Kidney (tissue), 14 donors: ENCODE results near the gene MSI2. TPM values are rescaled to one million over a fixed set of nuclear protein-coding genes. Genes with fewer than 3 reads are reported as not detected.

Experiments used
- DNase-seq, 5 donors: peaks; one replicate each; pipeline ENCODE4 v3.0.0-alpha.2; 2013 to 2020
- FAIRE-seq: peaks from 2 replicates; lab custom pipeline; 2012; peaks lifted over from hg19 to GRCh38; lab: Jason Lieb, UNC
- H3K27ac ChIP-seq, 2 donors: one replicate each; pipeline ENCODE4 v1.7.0; 2013; ENCODE audit warnings: low read depth in 2 of 2, low read length in 2 of 2, inconsistent platforms in 1 of 2
- H3K27me3 ChIP-seq: one replicate; pipeline ENCODE4 v1.7.1; 2013; ENCODE audit warnings: low read length, inconsistent platforms; ENCODE audit not compliant: control insufficient read depth, insufficient read depth
- H3K36me3 ChIP-seq, 3 donors: one replicate each; pipeline versions ENCODE4 v1.7.0 to v1.7.1; 2013; ENCODE audit warnings: low read length in 3 of 3, control low read depth in 1 of 3, inconsistent platforms in 1 of 3; ENCODE audit not compliant: insufficient read depth in 3 of 3, control insufficient read depth in 2 of 3
- H3K4me1 ChIP-seq, 3 donors: one replicate each; pipeline versions ENCODE4 v1.7.0 to v1.7.1; 2013; ENCODE audit warnings: low read length in 3 of 3, inconsistent platforms in 1 of 3, low read depth in 1 of 3; ENCODE audit not compliant: control insufficient read depth in 2 of 3, insufficient read depth in 2 of 3
- H3K4me3 ChIP-seq, 3 donors: one replicate each; pipeline versions ENCODE4 v1.7.0 to v1.8.1; 2013; ENCODE audit warnings: low read length in 3 of 3, control low read depth in 1 of 3, inconsistent platforms in 1 of 3
- H3K9ac ChIP-seq, 3 donors: one replicate each; pipeline versions ENCODE4 v1.7.0 to v1.7.1; 2013; ENCODE audit warnings: low read length in 3 of 3, control low read depth in 1 of 3, inconsistent platforms in 1 of 3
- H3K9me3 ChIP-seq, 3 donors: one replicate each; pipeline versions ENCODE4 v1.7.0 to v1.7.1; 2013; ENCODE audit warnings: low read length in 3 of 3, control low read depth in 1 of 3, inconsistent platforms in 1 of 3; ENCODE audit not compliant: control insufficient read depth in 2 of 3, insufficient read depth in 1 of 3
- CTCF ChIP-seq: IDR thresholded peaks from 3 replicates; pipeline ENCODE4 v1.5.1; 2012; ENCODE audit warnings: mild to moderate bottlenecking, moderate library complexity, borderline replicate concordance; ENCODE audit not compliant: insufficient read depth; ENCODE audit errors: extremely low read depth
- intact Hi-C: fragments of 100-400 bp; cut with DNase I; formaldehyde crosslinking; loops from one replicate; pipeline ENCODE4 v1.11.1; 2022
- polyA plus RNA-seq: library from polyadenylated mRNA; stranded (reverse); fragments of 350-450 nt; fragmentation: Illumina TruSeq; extraction: RNeasy Lipid Tissue Mini Kit (QIAGEN cat#74804); gene quantifications from one replicate; pipeline ENCODE4 v1.2.3, GENCODE V29; 2014; ENCODE audit warnings: low read depth, low replicate concordance; ENCODE audit not compliant: insufficient read depth
- total RNA-seq: library from RNA; stranded (reverse); fragmentation: NEBNext Ultra II Directional; extraction: Animal tissue kit (Norgen Biotek cat#: 25700); gene quantifications from one replicate; pipeline ENCODE4 v1.2.1, GENCODE V29; 2021
- donor health status: control.
- donor health status: control.
- donor health status: control.
- donor health status: control.
- donor health status: control.
- donor health status: DM: yes; HTN: yes; CAD: no.
- donor health status: Normal renal cell carcinoma (clear cell type).

MSI2 gene
- total and polyA plus RNA-seq, 2 donors from 2014 or later, result 69.2 to 151 TPM

- TF ChIP-seq CTCF, result no peak
- no peaks in the 10 kb centered on the region for H3K27me3 ChIP-seq
- no peaks in the 10 kb centered on the region for H3K9me3 ChIP-seq
- H3K36me3 ChIP-seq, result no peaks in the 10 kb centered on the region
- H3K4me3 ChIP-seq, result no peak overlapping the region
- no peak overlapping the region for H3K27ac ChIP-seq
- FAIRE-seq (no peak), DNase-seq (peak in 1 of 5 donors; percentile 66)
- intact Hi-C loops, result no loop called here
- no peak overlapping the region for H3K9ac ChIP-seq
- H3K4me1 ChIP-seq, result peaks cover 0 to 3% (median 3%) of the 10 kb centered on the region in 3 donors
Observed at GRCh38 chr17:57589151-57590034, 333.1 kb downstream of the MSI2 start.

- Histone ChIP-seq H3K27ac (peak overlapping the region in 1 of 2 donors; percentile 34), H3K9me3 (no peaks in the 10 kb centered on the region), H3K4me3 (no peak overlapping the region), H3K27me3 (no peaks in the 10 kb centered on the region), H3K9ac (no peak overlapping the region), H3K36me3 (no peaks in the 10 kb centered on the region), H3K4me1 (peaks cover 0 to 16% (median 5%) of the 10 kb centered on the region in 3 donors)
- intact Hi-C loops, result no loop called here
- DNase-seq (no peak), FAIRE-seq (no peak)
- no peak for TF ChIP-seq CTCF
Observed at GRCh38 chr17:57593739-57594462, 337.6 kb downstream of the MSI2 start.

GRCh38 chr17:57594767-57595166 lies 338.4 kb downstream of the MSI2 start:
- no peaks in the 10 kb centered on the region for H3K9me3 ChIP-seq
- peaks cover 5 to 16% (median 5%) of the 10 kb centered on the region in 3 donors for H3K4me1 ChIP-seq
- DNase-seq (no peak), FAIRE-seq (no peak)
- H3K27ac ChIP-seq, result no peak overlapping the region
- no peak for TF ChIP-seq CTCF
- no peak overlapping the region for H3K4me3 ChIP-seq
- no peaks in the 10 kb centered on the region for H3K36me3 ChIP-seq
- no peak overlapping the region for H3K9ac ChIP-seq
- H3K27me3 ChIP-seq, result no peaks in the 10 kb centered on the region
- intact Hi-C loops, result no loop called here
